H1 (cell line): ENCODE results near the gene UBE3B.

ENCODE experiments used
- SIN3A ChIP-seq, 2 experiments: IDR thresholded peaks in 1 of 2; conservative IDR thresholded peaks in 1 of 2; 2 replicates each; pipeline ENCODE4 v1.6.1; 2011 to 2012; ENCODE audit warnings: low read length in 2 of 2, improper control_type of control experiment in 1 of 2, low read depth in 1 of 2, mild to moderate bottlenecking in 1 of 2
- YY1 ChIP-seq: IDR thresholded peaks from 2 replicates; pipeline ENCODE4 v1.6.1; 2011; ENCODE audit warnings: low read depth, mild to moderate bottlenecking, low read length
- ZNF274 ChIP-seq: IDR thresholded peaks from 2 replicates; pipeline ENCODE4 v1.7.0; 2012; ENCODE audit warnings: low read length, borderline replicate concordance; ENCODE audit errors: extremely low read depth
- TF ChIP-seq, protein P1 (sequence below), 3 experiments: IDR thresholded peaks; 1 replicate in 2 of 3; 2 replicates in 1 of 3; pipeline versions ENCODE4 v1.5.1 to v1.6.1; 2011; ENCODE audit warnings: low read length in 3 of 3, mild to moderate bottlenecking in 3 of 3, inconsistent platforms in 2 of 3, low read depth in 1 of 3, moderate library complexity in 1 of 3; ENCODE audit not compliant: insufficient read depth in 1 of 3; ENCODE audit errors: control extremely low read depth in 1 of 3

DNA sequence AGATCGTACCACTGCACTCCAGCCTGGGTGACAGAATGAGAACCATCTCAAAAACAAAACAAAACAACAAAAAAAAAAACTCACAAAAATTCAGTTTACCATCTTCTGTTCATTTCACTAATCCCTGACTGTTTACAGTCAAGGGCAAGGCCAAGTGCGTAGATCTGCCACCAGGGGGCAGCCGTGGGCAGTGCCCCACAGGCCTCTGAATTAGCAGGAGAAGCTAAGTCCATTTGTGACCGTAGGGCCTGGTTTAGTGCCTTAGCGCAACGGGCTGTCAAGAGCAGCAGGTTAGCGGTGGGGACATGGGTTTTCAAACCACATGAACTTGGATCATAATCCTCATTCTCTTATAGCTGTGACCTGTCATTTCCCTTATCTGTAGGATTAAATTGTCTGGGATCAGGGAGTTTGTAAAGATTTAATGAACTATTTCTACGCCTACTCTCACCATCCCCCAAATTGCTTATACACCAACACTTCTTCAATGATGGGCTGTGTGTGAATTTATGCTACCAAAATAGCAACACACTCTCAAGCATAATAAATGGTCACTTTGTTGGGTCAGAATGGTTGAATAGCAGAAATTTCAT, 49.3 kb upstream of the UBE3B start:
- TF ChIP-seq SIN3A (conservative IDR thresholded peaks at IDR 0.05 in 1 of 2, IDR thresholded peaks at IDR 0.05 in 1 of 2; ENCODE audit: low read depth in 1 of 2, low read length in 2 of 2) (no peak), ZNF274 (no peak), YY1 (no peak)
- TF ChIP-seq, protein P1, sequence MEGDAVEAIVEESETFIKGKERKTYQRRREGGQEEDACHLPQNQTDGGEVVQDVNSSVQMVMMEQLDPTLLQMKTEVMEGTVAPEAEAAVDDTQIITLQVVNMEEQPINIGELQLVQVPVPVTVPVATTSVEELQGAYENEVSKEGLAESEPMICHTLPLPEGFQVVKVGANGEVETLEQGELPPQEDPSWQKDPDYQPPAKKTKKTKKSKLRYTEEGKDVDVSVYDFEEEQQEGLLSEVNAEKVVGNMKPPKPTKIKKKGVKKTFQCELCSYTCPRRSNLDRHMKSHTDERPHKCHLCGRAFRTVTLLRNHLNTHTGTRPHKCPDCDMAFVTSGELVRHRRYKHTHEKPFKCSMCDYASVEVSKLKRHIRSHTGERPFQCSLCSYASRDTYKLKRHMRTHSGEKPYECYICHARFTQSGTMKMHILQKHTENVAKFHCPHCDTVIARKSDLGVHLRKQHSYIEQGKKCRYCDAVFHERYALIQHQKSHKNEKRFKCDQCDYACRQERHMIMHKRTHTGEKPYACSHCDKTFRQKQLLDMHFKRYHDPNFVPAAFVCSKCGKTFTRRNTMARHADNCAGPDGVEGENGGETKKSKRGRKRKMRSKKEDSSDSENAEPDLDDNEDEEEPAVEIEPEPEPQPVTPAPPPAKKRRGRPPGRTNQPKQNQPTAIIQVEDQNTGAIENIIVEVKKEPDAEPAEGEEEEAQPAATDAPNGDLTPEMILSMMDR (IDR thresholded peaks at IDR 0.05; ENCODE audit: control extremely low read depth in 1 of 3, insufficient read depth in 1 of 3, low read depth in 1 of 3, low read length in 3 of 3): peak; percentile 91 to 97 (median 93)
